GM19324 (cell line): Measurements from ENCODE around the gene RGS14.

Source experiments
- ATAC-seq: cut with Tn5 transposase; IDR thresholded peaks from one replicate; pipeline ENCODE4 v1.9.1; 2021; ENCODE audit warnings: mild to moderate bottlenecking, moderate library complexity; ENCODE audit not compliant: unreplicated experiment, low FRiP score

The RGS14 gene

GRCh38 chr5:177357459-177358351 lies at the start of gene RGS14:
TSS of gene RGS14 (plus strand) at chr5:177357924. CDS start at chr5:177358025, 101 bp downstream.
- ATAC-seq: peak; percentile 85

- ATAC-seq: no peak
Measured at GRCh38 chr5:177308740-177309139, 49.0 kb upstream of the RGS14 start.

- ATAC-seq: no peak
Measured at GRCh38 chr5:177309351-177310191, 48.2 kb upstream of the RGS14 start.

- ATAC-seq: no peak
Measured at GRCh38 chr5:177310332-177310731, 47.4 kb upstream of the RGS14 start.

GRCh38 chr5:177310757-177311391 lies 46.9 kb upstream of the RGS14 start:
- no peak for ATAC-seq

GRCh38 chr5:177311392-177311722 lies 46.4 kb upstream of the RGS14 start:
- ATAC-seq: no peak

- peak; percentile 78 for ATAC-seq
Measured at GRCh38 chr5:177311723-177312648, 45.7 kb upstream of the RGS14 start, which contains the start of gene MXD3. TSS of gene MXD3 (minus strand) at chr5:177311898. CDS start at chr5:177311830, 68 bp downstream.

GRCh38 chr5:177312649-177313181 lies 45.0 kb upstream of the RGS14 start:
- ATAC-seq: peak; percentile 15

- no peak for ATAC-seq
Measured at GRCh38 chr5:177313561-177314259, 44.0 kb upstream of the RGS14 start.

- no peak for ATAC-seq
Measured at GRCh38 chr5:177314376-177315342, 43.1 kb upstream of the RGS14 start.

- ATAC-seq: no peak
Measured at GRCh38 chr5:177315411-177315810, 42.3 kb upstream of the RGS14 start.

GRCh38 chr5:177316005-177316404 lies 41.7 kb upstream of the RGS14 start:
- ATAC-seq: no peak

GRCh38 chr5:177317959-177318377 lies 39.8 kb upstream of the RGS14 start:
- ATAC-seq: no peak

GRCh38 chr5:177319913-177320588 lies 37.7 kb upstream of the RGS14 start:
- ATAC-seq: no peak

GRCh38 chr5:177320879-177321278 lies 36.8 kb upstream of the RGS14 start:
- ATAC-seq: no peak

GRCh38 chr5:177325868-177326381 lies 31.8 kb upstream of the RGS14 start:
- no peak for ATAC-seq
